ENCODE results near the gene INPP5B. TPM values are rescaled to one million over a fixed set of nuclear protein-coding genes. Genes with fewer than 3 reads are reported as not detected.

INPP5B gene
- total and polyA plus RNA-seq, 10 of the 15 experiments (the other 5 are each of a cell fraction or from before 2014, with no cell fraction given) = 10.9 to 54.4 (median 26.9) TPM

- no peak overlapping the region for H3K4me2 ChIP-seq (ENCODE audit: control insufficient read depth, insufficient read depth)
- H3K27me3 ChIP-seq (replicated peaks in 1 of 2; ENCODE audit: control insufficient read depth in 2 of 2, insufficient read depth in 2 of 2, low read length in 1 of 2) = no peaks in the 10 kb centered on the region
- intact Hi-C loops (cut with micrococcal nuclease; ENCODE audit: unreplicated experiment) = loop anchor here (1.0 to 2.0 kb wide), 4 partner anchors 46 to 129 kb away; partner anchors contain the start of gene SF3A3
- CTCF ChIA-PET = interaction anchor here (0.7 to 3.1 kb wide), 17 partner anchors 10 to 188 kb away, joined by 3 to 17 read pairs (median 5); partner anchors contain the start of gene INPP5B
- no TSS peak for BruUV-seq (replicated peaks)
- no peak overlapping the region; the same call in 1 of the 2 replicates for H2AFZ ChIP-seq (ENCODE audit: control insufficient read depth, low read depth, low read length)
- POLR2A ChIA-PET = no interaction called here
- no peak overlapping the region for H3K4me3 ChIP-seq
- no peak for TF ChIP-seq YY1 (IDR thresholded peaks at IDR 0.05; ENCODE audit: low read depth, low read length)
- TF ChIP-seq CEBPZ (IDR thresholded peaks at IDR 0.05; ENCODE audit: low read depth, low read length) = no peak
- peak; percentile 79; the same call in 1 of the 2 replicates for TF ChIP-seq SMC3 (IDR thresholded peaks at IDR 0.05; ENCODE audit: borderline replicate concordance, low read length)
- no peak for TF ChIP-seq GABPA (IDR thresholded peaks at IDR 0.05; ENCODE audit: low read depth)
- TF ChIP-seq USF1 (IDR thresholded peaks at IDR 0.05; ENCODE audit: borderline replicate concordance, extremely low read length, insufficient read depth, low read depth, low read length) = no peak
- no peak for TF ChIP-seq ZSCAN29 (IDR thresholded peaks at IDR 0.05)
- TF ChIP-seq CTCF (IDR thresholded peaks at IDR 0.05 in 2 of 3, conservative IDR thresholded peaks at IDR 0.05 in 1 of 3; ENCODE audit: control insufficient read depth in 2 of 3, extremely low read depth in 1 of 3, insufficient read depth in 1 of 3, low read depth in 3 of 3, low read length in 3 of 3) = peak; percentile 43 to 65 (median 45); a peak in 5 of 6 replicates
- TF ChIP-seq IKZF2 (IDR thresholded peaks at IDR 0.05) = no peak
- no peak for TF ChIP-seq TAF1 (IDR thresholded peaks at IDR 0.05; ENCODE audit: borderline replicate concordance, low read depth, low read length)
- peak; percentile 83 for TF ChIP-seq RAD21 (IDR thresholded peaks at IDR 0.05; ENCODE audit: insufficient read depth, low read depth, low read length)
- TF ChIP-seq BCL3 (IDR thresholded peaks at IDR 0.05; ENCODE audit: borderline replicate concordance, insufficient read depth, low read depth, low read length, poor library complexity, severe bottlenecking) = no peak
- H3K4me1 ChIP-seq (ENCODE audit: control insufficient read depth, insufficient read depth, low read length) = no peaks in the 10 kb centered on the region
- H3K27ac ChIP-seq (ENCODE audit: control insufficient read depth, insufficient read depth) = no peak overlapping the region
- H3K36me3 ChIP-seq (ENCODE audit: control insufficient read depth in 2 of 2, insufficient read depth in 2 of 2, low read length in 1 of 2) = peaks cover 11 to 32% of the 10 kb centered on the region in 2 experiments
- ATAC-seq (peak; percentile 86), FAIRE-seq (no peak), DNase-seq (ENCODE audit: low read depth, low spot score) (peak; percentile 16)
- in situ Hi-C loops (cut with MboI) = loop anchor here (5.0 to 25.0 kb wide), 2 partner anchors 77 to 947 kb away; no protein-coding TSS in a partner anchor
- H3K79me2 ChIP-seq (ENCODE audit: control insufficient read depth, insufficient read depth, low read length) = peaks cover 5% of the 10 kb centered on the region
- RAD21 ChIA-PET (ENCODE audit: unreplicated experiment) = interaction anchor here (1.6 kb wide), 1 partner anchor 30 kb away, joined by 3 read pairs; no protein-coding TSS in a partner anchor
- H3K9ac ChIP-seq (ENCODE audit: control insufficient read depth, insufficient read depth, low read length) = no peak overlapping the region
- H4K20me1 ChIP-seq (ENCODE audit: control insufficient read depth, insufficient read depth) = no peaks in the 10 kb centered on the region
- SMC1A ChIA-PET (ENCODE audit: uncharacterized antibody, unreplicated experiment) = interaction anchor here (0.7 to 2.7 kb wide), 7 partner anchors 45 to 100 kb away, joined by 3 to 11 read pairs (median 5); no protein-coding TSS in a partner anchor
- 28% methylated on average over 4 of the region's 4 CpGs for WGBS (ENCODE audit: insufficient coverage, insufficient replicate concordance, low lambda C conversion rate, missing lambda C conversion rate)
- H3K9me3 ChIP-seq (replicated peaks; ENCODE audit: control insufficient read depth, insufficient read depth, low read length) = no peaks in the 10 kb centered on the region; the same call in 2 of the 3 replicates
These were observed 56.4 kb downstream of the INPP5B start for GRCh38 chr1:37890378-37891014.
